PC-9 (cell line): ENCODE results near the gene ZC2HC1B.

Source experiments
- EZH2 ChIP-seq: fragments of 200-600 bp; sonication (generic); IDR thresholded peaks from 2 replicates; pipeline ENCODE4 v1.8.0; 2017; ENCODE audit warnings: antibody characterized with exemption, low read depth
- TF ChIP-seq, protein P1 (sequence below): fragments of 200-600 bp; sonication (generic); conservative IDR thresholded peaks from 2 replicates; pipeline ENCODE4 v1.6.1; 2017; ENCODE audit warnings: mixed run types, antibody characterized with exemption, mild to moderate bottlenecking, moderate library complexity

DNA sequence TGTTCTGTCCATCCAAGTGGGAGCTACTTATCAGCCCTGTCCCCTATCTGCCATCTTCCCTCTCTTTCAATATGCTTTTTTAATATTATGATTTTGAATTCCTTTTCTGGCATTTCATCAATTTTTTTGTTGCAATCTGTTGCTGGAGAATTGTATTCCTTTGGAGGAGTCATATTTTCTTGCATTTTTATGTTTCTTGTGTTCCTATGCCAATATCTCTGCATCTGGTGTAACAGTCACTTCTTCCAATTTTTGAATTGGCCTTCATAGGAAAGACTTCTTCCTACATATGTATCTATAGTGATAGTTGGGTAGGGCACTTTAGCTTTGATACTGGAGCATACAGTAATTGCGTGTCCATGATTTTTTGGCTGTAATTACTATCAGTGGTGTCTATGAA, 70.1 kb downstream of the ZC2HC1B start:
- TF ChIP-seq, protein P1, sequence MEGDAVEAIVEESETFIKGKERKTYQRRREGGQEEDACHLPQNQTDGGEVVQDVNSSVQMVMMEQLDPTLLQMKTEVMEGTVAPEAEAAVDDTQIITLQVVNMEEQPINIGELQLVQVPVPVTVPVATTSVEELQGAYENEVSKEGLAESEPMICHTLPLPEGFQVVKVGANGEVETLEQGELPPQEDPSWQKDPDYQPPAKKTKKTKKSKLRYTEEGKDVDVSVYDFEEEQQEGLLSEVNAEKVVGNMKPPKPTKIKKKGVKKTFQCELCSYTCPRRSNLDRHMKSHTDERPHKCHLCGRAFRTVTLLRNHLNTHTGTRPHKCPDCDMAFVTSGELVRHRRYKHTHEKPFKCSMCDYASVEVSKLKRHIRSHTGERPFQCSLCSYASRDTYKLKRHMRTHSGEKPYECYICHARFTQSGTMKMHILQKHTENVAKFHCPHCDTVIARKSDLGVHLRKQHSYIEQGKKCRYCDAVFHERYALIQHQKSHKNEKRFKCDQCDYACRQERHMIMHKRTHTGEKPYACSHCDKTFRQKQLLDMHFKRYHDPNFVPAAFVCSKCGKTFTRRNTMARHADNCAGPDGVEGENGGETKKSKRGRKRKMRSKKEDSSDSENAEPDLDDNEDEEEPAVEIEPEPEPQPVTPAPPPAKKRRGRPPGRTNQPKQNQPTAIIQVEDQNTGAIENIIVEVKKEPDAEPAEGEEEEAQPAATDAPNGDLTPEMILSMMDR: no peak
- TF ChIP-seq EZH2: no peak
